Gastrocnemius medialis (tissue), 4 donors: ENCODE results near the gene RAD51B.

Experiments
- POLR2A ChIP-seq, 2 donors: fragments of 450-650 bp; IDR thresholded peaks; one replicate each; pipeline ENCODE4 v1.6.1; 2017; ENCODE audit warnings: antibody characterized with exemption in 2 of 2, mild to moderate bottlenecking in 2 of 2, moderate library complexity in 2 of 2
- TF ChIP-seq, protein P1 (sequence below), 5 experiments: fragments of 450-650 bp in 3 of 5; fragments of 200-600 bp in 2 of 5; sonication (generic) in 2 of 5; IDR thresholded peaks in 4 of 5; conservative IDR thresholded peaks in 1 of 5; 1 replicate in 4 of 5; 2 replicates in 1 of 5; pipeline ENCODE4 v1.5.1; 2016 to 2019; ENCODE audit warnings: antibody characterized with exemption in 5 of 5, mild to moderate bottlenecking in 3 of 5, moderate library complexity in 3 of 5

DNA sequence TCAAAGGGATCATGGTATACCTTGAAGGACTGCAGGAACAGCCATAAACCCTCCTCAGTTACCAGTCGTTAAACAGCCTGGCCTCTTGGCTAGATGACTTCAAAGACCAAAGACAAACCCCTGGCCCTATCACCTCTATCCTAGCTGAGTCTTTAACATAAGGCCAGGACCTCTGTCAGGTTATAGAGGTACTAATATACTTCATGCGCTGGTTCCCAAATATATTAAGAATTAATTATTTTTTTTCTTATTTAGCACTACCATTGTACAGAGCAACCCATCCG lies 459.8 kb downstream of the RAD51B start:
- TF ChIP-seq, protein P1, sequence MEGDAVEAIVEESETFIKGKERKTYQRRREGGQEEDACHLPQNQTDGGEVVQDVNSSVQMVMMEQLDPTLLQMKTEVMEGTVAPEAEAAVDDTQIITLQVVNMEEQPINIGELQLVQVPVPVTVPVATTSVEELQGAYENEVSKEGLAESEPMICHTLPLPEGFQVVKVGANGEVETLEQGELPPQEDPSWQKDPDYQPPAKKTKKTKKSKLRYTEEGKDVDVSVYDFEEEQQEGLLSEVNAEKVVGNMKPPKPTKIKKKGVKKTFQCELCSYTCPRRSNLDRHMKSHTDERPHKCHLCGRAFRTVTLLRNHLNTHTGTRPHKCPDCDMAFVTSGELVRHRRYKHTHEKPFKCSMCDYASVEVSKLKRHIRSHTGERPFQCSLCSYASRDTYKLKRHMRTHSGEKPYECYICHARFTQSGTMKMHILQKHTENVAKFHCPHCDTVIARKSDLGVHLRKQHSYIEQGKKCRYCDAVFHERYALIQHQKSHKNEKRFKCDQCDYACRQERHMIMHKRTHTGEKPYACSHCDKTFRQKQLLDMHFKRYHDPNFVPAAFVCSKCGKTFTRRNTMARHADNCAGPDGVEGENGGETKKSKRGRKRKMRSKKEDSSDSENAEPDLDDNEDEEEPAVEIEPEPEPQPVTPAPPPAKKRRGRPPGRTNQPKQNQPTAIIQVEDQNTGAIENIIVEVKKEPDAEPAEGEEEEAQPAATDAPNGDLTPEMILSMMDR (IDR thresholded peaks at IDR 0.05 in 4 of 5, conservative IDR thresholded peaks at IDR 0.05 in 1 of 5): no peak
- TF ChIP-seq POLR2A (IDR thresholded peaks at IDR 0.05): no peak
